GM19395 (cell line): ENCODE results near the gene RAB8B.

Source experiments
- ATAC-seq: cut with Tn5 transposase; IDR thresholded peaks from one replicate; pipeline ENCODE4 v1.9.1; 2021; ENCODE audit warnings: mild to moderate bottlenecking, moderate library complexity; ENCODE audit not compliant: unreplicated experiment

The RAB8B gene

DNA sequence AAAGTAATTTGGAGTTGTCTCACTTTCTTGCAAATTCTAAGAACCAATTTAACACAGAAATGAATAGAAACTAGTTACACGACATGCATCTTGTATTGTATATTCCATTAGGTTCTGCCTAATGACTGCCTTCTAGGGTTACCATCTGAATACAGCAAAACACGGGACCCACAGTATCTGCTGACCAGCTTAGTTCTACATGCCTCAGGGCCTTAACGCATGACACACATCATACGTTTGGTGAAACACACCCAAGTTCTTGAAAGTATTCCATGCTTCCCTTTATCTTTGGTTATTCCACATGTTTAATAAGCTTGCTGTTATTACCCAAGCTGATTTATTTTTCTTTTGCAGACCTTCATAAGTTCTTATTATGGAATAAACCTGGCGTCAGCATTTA, 115.9 kb downstream of the RAB8B start:
- no peak for ATAC-seq

DNA sequence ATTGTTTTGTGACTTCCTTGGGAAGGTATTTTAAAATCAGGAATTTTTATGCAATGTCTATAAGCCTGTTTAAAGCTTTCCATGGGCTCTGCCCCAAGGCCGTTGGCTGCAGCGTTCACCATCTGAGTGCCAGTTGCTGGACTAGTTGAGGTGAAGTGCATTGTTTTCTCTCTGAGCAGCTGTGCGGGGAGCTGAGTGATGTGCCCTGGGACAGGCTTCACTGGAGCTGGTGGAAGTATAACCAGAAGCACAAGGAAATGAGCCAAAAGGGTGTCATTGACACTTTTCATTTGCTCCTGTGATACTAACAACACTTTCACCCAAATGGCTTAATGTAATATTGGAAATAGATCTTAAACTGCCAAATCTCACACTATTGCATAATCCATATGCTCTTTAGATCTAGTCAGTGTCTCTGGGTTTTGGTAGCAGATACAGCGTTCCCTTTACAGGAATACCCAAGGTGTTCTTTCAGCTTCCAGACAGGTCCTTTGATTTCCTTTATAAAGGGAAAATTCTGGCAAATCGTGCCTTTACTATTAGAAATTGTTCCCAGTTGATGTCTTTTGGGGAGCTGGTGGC, 117.2 kb downstream of the RAB8B start:
- ATAC-seq: no peak

DNA sequence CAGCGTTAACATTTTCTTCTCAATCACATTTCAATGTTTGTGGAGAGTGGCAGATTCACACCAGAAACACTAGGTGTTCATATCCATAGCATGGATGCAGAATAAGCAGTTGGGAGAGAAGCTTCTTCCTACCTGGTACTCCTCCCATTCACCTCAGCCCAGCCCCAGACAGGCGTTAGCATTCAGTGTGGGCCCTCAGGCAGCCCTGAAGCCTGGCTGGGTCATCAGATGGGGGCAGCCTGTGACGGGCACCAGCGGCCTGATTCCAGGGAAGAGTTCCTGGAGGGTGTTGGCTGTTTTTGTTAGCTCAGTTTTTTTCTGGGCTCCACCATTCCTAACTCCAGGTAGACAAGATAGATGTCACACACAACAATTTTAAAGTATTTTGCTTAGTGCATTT, 119.1 kb downstream of the RAB8B start:
- no peak for ATAC-seq

DNA sequence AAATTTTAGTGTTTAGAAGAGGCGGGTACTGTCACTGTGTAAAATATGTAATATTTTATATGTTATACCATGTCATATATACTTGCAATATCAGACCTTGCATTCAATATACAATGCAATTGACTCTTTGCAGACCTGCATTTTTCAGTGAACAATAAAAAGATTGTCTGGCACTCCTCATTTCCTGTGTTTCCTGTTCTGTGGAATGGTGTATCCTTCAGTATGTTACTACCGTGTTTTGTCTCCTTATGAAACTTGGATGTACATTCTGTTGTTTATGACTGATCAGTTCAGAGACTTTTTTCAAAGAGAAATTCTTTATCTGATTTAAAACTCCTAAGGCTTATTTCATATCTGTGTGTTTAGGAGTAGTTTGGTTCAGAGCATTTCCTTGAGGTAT, 119.5 kb downstream of the RAB8B start:
- no peak for ATAC-seq

DNA sequence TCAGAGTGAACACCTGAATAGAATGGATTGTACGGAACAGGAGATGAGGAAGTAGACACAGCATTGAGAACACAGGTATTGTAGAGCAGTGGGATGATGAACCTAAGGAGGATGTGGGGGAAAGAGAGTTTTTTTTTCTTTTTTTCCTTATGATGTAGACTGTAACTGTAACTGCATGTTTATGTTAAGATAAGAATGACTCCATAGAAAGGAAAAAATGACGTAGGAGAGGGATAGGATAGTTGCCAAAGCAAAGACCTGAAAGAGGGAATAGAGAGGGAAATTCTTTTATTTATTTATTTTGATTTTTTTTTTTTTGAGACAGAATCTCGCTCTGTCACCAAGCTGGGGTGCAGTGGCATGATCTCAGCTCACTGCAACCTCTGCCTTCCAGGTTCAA, 121.2 kb downstream of the RAB8B start:
- ATAC-seq: no peak

DNA sequence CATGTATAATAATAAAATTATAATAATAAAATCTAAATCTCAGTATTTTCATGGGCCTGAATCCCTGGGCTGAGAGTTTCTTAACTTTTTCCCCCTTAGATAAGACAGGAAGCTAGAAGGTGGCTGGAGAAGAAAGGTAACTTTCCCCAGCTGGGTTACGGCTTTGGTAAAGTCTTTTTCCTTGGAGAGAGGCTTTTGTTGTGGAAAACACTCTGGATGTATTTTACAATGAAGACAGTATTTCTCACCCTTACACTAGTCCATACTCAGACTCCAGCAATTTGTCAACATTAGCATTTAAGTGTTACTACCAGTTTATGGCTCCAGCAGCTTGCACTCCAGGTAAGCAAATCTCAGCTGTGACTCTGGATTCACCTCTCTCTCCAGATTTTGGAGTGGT, 122.9 kb downstream of the RAB8B start:
- no peak for ATAC-seq

DNA sequence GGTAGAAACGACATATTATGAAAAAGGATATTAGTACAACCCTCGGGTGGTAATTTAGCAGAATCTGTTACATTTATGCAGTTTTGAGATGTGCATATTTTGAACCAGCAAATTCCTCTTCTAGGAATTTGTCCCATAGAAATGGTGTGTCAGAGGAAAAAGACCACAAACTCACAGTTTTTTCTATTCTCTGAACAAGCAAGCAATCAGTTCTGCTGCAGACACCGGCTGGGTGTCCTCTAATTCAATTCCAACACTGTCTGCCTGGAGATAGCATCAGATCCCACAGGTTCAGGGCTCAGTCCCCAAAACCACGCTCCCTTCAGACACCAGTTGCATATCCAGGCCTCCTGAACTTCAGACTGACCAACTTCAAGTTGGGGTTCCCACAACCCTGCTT, 124.4 kb downstream of the RAB8B start:
- no peak for ATAC-seq

DNA sequence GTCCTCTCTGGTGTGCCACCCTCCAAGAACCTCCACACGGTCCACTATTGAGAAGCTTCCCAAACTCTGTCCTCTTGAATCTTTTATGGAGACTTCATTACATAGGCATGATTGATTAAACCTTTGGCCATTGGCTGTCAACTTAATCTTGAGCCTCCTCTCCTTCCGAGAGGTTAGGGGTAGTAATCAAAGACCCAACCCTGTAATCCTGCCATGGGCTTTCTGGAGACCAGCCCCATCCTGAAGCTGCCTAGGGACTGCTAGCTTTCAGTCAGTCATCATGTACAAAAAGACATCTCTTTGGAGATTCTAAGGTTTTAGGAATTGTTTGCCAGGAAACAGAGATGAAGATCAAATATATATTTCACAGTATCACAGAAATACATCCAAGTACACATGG, 125.0 kb downstream of the RAB8B start:
- ATAC-seq: no peak
